Measurements from ENCODE around the gene ADGRA1.

ADGRA1 gene

DNA sequence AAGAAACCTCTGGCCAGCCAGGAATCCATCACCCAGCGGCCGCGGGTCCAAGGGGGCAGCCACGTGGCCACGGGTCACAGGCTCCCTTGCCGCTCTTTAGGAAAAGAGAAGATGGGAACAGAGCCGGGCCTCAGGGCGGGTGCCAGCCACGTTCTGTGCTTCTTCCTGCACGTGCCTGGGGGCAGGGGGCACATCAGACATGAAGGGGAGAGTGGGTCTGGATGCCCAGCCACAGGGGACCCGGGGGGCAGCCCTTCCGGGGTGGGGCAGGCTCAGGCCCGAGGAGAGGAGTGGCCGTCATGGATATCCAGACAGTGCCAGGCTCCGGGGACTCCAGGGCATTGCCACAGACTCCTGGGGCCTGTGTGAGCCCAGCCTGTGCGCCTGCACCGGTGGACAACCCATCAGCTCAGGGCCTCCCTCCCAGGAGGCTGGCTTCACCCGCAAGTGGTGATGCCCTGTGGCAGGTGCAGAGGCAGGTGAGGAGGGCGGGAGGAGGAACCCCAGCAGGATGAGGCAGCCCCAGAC lies 31.0 kb upstream of the ADGRA1 start:
- DNase-seq, result no peak

DNA sequence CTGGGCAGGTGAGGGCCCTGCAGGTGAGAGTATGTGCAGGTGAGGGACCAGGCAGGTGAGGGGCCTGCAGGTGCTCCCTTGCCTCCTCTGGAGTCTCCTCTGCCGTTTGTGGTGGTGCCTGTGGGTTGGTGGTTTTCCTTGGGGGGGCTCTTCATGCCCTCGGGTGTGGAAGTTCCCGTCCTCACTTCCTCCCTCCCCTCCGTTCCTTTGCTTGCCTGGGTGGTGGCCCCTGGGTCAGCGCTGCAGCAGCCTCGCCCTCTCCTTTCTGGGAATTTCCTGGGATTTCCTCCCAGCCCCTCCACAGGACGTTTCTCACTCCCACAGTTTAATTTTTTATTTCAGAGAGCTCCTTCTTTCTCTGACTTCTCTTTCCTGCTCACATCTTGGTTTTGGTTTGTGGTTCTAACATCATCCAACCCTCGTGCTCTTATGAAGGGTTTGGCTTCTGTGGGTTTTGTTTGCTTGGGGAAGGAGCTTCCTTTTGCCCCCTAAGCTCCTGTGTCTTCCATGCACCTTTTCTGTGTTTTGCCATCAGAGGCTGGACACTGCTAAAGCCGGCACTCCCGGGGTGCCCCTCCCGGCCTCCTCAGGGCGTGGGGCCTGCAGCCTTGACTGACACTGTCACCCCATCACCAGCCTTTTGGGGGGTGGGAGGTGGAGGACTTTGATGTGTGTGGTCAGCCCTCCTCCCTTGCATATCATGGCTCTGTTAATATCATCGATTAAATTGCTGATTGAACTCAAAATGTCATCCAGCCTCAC lies 29.2 kb upstream of the ADGRA1 start:
- no peak for DNase-seq

DNA sequence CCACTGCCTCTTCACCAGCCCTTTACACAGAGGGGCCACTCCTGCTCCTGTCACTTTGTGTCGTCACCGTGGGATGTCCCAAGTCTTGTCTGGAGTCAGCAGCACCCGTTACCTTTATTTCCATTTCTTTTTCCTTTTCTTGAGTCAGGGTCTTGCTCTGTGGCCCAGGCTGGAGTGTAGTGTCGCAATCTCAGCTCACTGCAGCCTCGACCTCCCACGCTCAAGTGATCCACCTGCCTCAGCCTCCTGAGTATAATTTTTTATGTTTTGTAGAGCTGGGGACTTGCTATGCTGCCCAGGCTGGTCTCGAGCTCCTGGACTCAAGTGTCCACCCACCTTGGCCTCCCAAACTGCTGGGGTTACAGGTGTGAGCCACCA lies 28.6 kb upstream of the ADGRA1 start:
- DNase-seq, result no peak

GRCh38 chr10:133059571-133059970 lies 28.2 kb upstream of the ADGRA1 start:
- no peak for DNase-seq

DNA sequence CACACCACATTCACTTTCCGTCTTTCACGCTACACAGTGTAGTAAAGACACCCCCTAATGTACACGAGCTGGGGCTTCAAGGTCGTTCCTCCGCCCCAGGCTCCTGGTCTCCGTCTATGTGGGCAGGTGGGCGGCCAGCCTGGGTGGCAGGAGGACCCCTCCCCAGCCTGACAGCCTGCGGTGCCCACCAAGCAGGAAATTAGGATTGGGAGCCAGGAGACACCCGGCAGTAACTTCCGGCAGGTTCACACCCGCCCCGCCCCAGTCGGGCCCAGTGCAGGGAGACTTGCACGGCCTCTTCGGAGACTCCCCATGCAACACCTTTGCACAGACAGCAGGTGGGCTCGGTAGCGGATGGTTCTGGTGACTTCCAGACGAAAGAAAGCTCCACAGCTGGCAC lies 27.7 kb upstream of the ADGRA1 start:
- no peak for DNase-seq

GRCh38 chr10:133060466-133060865 lies 27.3 kb upstream of the ADGRA1 start:
- no peak for DNase-seq

DNA sequence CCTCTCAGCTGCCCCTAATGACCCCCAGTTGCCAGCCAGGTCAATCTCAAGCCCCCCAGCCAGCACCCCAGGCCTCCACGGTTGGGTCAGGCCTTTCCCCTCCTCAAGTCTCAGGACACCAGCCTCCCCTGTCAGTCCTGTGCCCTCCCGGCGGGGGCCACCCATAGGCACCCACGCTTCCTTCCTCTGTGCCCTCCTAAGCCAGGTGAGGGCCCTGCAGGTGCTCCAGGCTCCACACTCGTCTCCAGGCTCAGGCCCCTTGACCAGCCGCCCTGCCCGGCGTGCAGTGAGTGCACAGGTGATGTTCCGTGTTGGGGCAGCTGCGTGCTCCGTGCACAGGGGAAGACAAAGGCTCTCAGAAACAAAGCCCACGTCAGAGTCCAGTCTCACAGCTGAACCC lies 26.8 kb upstream of the ADGRA1 start:
- no peak for DNase-seq

DNA sequence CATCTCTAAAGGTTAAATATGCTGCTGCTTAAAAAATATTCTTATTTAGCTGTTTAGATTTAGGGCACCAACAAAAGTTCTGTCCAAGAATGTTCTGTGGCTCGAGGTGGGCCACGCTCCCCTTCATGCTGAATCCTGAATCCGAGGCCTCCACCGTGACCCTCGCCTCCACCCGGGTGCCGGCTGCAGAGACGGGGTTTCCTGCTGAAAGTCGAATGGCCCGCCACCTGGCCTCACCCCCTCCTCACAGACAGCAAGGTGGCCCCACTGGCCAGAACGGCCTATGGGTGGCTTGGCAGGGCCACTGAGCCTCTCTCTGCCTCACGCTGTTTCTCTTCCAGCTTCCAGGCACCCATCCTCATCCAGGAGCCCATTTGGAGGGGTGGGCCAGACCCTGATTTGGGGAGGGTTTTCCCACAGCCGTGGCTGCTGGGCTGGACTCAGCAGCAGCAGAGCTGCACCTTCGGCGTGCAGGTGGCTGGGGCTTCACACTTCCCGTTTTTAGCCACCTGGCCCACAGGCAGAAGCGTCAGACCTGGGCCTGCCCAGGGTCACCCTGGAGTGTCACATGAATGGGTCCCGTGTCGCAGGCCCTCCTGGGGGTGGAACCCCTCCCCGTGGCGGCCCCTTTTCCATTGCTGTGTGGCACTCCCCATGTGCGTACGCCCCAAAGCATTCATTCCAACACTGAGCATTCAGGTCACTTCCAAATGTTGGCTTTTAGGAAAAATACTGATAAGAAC lies 26.3 kb upstream of the ADGRA1 start:
- DNase-seq, result no peak

DNA sequence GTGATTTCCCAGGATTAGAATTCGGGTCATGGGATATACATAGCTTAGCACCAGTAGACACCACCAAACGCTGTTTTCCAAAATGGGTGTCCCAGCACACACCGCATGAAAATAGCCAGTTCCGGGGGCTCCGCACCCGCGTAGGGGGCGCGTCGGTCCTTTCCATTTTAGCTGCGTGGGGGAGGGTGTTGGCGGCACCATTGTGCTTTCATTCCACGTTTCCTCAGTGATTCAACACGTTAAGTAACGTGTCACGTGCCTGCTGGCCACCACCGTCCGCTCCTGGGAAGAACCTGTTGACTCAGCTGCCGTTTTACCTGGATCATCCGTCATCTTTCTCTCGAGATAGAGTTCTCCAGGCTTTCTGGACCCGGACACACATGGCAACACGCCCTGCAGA lies 25.6 kb upstream of the ADGRA1 start:
- no peak for DNase-seq

GRCh38 chr10:133062635-133063034 lies 25.1 kb upstream of the ADGRA1 start:
- no peak for DNase-seq

GRCh38 chr10:133067149-133068105 lies 20.3 kb upstream of the ADGRA1 start:
- DNase-seq, result no peak

DNA sequence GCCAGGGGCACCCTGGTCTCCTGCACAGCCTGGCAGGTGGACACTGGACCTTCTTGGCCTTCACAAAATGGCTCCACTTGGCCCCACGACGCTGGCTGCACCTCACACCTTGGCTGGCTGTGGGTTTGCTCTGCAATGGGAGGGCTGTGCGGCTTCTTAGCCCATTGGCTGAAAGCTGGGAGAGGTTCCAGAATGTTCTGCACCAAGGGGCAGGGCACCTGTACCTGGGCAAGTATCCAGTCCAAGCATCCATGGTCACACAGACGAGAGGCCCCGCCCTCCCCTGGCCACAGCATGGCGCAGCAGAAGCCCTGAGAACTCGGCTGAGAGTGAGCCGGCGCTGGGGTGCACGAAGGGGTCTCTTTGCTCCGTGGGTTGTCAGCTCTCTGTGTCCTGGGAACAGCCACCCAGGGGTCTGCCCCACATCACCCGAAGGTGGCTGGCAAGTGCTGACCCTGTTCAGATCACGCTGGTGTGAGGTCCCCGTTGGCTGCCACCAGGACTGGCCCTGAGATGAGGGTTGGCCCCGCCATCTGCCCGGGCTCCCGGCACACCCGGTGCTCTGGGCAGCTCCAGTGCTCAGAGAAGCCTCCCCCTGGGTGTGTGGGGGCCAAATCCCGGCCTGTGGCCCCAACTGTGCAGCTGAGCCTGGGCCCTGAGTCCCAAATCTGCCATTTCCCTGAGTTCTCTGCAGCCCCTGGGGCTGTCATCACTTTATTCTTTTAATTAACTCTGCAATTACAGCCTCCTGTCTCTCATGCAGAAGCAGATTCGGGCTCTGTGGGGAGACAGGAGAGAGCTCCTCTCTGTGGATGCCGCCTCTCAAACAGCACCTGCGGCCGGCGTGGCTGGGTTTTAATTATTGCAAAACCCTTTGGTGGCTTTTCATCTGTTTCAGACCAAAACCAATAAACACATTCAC lies 19.4 kb upstream of the ADGRA1 start:
- DNase-seq, result no peak

GRCh38 chr10:133069033-133069525 lies 18.6 kb upstream of the ADGRA1 start:
- no peak for DNase-seq

DNA sequence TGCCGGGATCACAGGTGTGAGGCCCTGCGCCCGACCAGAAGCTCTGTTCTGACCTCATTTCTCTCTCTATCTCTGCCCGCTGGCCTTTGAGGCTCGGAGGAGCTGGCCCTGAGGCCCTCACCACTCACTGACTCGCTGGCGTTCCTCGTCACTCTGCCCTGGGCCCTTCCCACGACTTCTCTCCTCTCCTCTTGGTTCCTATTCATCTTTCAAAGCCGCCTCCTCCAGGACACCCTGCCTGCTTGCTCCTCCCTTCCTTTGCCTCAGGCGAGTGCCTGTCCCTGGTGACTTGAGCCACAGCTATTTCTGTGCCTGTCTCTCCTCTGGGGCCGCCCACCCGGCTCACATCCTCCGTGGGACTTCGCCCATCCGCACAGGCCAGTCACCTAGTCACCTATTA lies 17.3 kb upstream of the ADGRA1 start:
- DNase-seq, result no peak

DNA sequence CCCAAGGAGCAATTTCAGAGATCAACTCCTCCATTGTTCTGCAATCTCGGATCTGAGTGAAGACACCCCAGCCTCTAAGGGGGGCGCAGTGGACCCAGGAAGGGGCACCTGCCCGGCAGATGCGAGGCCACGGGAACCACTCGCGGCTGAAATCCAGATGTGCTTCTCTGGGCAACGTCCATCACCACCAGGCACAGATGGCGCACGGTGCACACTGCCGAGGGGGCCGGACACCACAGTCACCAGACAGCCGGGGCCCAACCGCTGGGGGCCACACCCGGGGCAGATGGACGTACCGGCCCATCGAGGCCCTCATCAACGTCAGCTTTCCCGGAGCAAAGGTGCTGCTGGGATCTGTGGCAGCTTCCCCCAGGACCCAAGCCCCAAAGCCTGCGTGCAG lies 16.9 kb upstream of the ADGRA1 start:
- no peak for DNase-seq

DNA sequence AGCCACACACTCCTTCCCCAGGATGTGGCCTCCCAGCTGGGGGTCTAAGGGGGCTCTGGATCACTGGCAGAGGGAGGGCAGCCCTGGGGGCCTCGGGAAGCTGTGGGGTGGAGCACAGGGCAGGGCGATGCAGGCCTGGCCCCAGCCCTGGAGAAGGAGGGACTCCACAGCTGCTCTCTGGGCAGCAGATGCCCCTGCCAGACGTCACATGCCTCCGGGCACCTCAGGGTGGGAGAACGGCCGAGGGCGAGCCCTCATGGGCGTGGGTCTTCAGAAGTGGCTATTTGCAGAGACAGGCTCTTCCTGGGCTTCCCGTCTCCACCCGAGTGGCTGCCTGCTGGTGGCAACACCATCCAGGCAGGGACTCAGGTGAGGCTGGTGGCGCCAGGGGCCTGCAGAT lies 16.0 kb upstream of the ADGRA1 start:
- no peak for DNase-seq

- DNase-seq, result no peak
These were observed 15.5 kb upstream of the ADGRA1 start for GRCh38 chr10:133072196-133072595.

DNA sequence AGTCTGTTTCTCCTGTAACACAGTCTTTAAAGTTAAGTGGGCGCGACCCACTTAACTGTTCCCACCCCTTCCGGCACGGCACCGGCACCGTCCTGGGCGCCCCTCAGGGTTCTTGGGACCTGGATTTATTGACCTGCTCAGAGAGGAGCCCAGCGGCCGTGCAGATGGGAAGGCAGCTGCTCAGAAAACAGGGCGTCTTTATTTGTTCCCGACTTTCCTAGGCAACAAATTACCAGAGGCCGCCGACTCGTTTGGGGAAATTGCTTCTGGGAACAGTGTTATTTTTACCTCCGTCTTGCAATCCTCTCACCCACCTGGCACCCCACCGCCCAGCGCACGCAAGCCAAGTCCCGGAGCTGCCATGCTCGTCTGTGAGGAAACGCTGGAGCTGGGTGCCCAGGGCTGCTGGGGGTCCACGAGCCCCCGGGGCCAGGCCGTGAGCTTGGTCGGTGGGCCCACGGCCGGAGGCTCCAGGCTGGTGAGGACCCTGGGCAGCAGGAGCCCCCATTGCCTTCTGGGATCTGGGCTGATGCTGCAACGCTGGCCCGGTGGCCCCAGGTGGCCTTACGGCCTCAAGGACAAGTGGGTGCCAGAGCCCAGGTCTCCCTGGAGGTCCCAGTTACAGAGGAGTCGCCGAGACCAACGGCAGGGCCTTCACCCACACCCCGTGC lies 14.9 kb upstream of the ADGRA1 start:
- DNase-seq, result no peak

- no peak for DNase-seq
These were observed 12.2 kb upstream of the ADGRA1 start for GRCh38 chr10:133075346-133076137.

DNA sequence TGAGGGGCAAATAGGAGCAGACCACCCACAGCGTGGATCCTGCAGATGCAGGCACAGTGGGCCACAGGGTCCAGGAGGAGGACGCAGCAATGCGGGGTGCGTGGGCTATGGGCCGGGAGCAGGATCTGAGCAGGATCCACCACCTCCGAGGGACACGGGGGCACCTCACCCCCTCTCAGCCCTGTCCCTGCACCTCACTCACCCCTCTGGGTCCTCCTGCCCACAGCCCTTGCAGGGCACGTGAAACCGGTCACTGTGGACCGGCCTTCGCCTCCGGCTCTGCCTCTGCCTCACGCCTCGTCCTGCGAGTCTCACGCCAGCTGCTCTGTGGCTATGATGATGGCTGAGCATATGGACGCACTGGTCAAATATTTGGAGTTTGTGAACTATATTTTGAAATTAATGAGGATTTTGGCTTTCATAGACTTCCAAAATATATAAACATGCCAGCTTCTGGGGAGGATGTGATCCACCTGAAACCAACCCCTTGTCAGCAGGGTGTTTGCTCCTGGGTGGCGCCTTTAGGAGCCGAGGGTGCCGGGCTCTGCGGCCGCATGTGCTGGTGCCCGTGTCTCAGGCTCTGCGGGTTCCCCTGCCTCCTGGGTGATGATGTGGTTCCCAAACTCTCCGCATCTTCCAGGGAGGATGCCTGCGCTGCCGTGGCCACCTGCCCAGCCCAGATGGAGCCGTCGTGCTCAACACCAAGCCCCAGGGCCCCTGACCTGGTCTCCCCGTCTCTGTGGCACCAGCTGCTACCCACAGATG lies 11.3 kb upstream of the ADGRA1 start:
- DNase-seq, result no peak

All from NCI-H187 treated with DMSO at 0.1 percent for 48 hours (cell line).